Jurkat, Clone E6-1 (cell line): ENCODE results near the gene PCAT7.

Experiments
- DNase-seq: peaks from one replicate; pipeline ENCODE4 v3.0.0-alpha.2; 2011; ENCODE audit warnings: low read depth, low spot score
- H3K4me3 ChIP-seq: 2 replicates; pipeline ENCODE4 v1.5.1; 2011; ENCODE audit warnings: mild to moderate bottlenecking, low read length, control low read depth, moderate library complexity

PCAT7 gene

DNA sequence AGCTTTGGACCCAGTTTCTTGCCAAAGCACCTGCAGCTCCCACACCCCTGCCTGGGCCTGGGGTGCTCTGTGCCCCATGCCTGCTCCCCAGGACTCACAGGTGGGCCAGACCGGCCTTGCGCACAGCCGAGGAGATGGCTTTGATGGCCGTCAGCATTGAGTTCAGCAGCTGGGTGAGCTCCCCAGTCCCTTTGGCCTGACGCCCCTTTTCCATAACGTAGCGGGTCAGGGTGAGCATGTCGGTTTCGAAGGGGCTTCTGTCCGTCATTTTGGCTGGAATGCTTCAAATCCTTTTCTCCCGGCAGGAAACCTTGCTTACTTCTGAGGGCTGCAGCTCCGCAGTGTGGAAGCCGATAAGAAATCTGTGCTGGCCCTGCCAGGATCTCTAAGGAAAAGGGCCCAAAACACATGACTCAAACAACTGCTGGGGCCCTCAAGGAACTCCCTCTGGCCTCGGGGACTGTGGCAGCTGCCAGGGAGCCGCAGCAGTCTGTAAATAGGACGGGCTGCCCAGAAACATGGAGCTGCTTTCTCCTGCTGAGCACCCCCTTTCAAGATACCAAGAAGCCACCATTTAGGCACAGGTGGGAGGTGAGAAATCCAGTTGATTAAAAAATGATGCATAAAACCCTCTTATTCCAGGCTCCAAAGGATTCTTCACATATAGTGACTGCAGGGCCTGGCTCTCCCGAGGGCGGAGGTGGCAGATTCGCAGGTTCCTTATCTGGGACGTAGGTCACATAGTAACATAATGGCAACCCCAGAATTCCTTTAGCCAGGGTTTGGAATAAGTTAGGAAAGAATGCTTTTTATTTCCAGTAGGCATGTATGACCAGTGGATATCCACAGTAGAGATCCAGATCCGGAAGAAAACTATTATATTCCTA lies 38.8 kb downstream of the PCAT7 start, which contains the start of gene FBP2:
TSS of gene FBP2 (minus strand) at position 366 of the 887 bp plus-strand sequence. CDS start at position 268, 98 bp downstream.
- DNase-seq = no peak
- no peak within 1 kb of the TSS for H3K4me3 ChIP-seq

DNA sequence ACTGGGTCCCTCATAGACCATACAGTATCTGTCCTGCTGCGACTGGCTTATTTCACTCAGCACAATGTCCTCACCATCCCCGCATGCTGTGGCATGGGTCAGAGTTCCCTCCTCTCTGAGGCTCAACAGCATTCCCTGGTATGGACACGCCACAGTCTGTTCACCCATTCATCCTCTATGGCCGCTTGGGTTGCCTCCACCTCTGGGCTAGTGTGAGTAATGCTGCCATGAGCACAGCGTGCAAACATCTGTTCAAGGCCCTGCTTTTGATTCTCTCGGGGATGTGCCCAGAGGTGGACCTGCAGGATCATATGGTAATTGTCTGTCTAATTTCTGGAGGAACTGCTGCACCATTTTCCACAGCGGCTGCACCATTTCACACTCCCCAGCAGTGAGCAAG lies 44.2 kb downstream of the PCAT7 start:
- H3K4me3 ChIP-seq = no peak overlapping the region
- no peak for DNase-seq

DNA sequence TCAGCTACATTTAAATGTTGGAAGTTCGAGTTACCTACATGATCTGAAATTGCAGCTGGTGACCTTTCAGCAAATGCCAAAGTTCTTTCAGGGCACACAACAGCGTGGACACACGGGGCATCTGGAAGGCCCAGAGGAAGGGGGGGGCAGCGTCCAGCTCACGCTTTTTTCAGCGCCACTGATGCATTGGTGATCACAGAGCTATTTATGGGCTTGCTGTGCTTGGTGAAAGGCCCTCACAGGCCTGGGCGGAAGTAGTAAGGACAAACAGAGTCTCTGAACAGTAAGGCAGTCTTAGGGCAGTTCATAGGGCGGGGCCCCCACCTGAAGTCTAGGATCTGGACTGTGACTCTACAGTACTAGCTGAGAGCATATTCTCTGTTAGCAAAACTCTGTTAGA lies 45.4 kb downstream of the PCAT7 start:
- DNase-seq = no peak
- H3K4me3 ChIP-seq = no peak overlapping the region

- H3K4me3 ChIP-seq = no peak overlapping the region
- no peak for DNase-seq
Measured at GRCh38 chr9:94600715-94601114, 45.8 kb downstream of the PCAT7 start.

DNA sequence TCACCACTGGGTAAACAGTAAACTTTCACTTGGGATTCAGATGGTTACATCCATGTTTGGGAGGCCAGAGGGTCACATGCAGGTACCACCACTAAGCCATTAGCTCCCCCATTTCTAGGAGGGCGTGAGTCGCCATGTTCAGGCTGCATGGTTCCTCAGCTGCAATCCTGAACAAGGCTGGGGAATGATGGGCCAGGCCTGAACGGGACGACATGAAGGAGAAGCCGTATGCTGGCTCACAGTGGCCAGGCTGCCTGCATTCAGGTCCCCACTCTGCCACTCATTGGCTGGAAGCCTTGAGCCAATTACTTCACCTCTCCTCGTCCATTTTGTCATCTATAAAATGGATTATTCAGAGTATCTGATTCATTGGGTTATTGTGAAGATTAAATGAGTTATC lies 47.8 kb downstream of the PCAT7 start:
- no peak for DNase-seq

DNA sequence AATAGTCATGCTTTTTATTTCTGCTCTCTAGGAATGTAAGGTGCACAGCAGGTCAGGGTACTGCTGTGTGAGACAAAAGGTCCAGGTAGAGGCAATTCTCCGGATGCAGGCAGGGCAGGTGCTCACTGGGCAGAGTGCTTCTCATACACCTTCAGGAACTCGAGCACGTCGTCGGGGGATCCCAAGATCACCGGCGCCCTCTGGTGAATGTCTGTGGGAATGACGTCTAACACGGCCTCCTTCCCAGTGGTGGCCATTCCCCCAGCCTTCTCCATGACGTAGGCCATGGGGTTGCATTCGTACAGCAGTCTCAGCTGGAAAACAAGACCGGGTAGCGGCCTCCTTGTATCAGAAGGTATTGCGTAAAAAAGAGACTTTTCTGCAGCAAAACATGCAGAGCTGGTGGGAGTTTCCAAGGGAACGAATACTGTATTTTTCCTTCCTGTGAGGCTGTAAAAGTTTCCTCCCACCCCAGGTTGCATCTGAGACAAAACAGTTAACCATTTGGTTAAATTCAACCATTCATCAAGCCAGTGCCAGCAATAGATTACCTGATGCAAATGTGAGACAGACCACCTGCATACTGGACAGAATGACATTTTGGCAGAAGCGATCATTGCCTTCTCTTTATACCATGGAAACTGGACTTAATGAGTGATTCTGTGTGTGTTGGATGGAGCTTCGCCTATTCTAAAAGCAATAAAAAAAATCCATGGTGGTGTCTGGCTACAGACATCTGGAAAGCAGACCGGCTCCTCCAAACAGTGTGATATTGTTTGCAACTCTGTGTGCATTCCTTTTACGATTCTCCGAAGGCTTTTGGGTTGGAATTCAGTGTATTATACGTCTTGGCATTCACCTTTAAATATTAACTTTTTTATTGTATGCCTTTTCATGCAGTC lies 48.6 kb downstream of the PCAT7 start:
- DNase-seq = peak; percentile 35
- no peak overlapping the region for H3K4me3 ChIP-seq

More for the DNA sequence above, 47.8 kb downstream of the PCAT7 start:
- no peak overlapping the region for H3K4me3 ChIP-seq

GRCh38 chr9:94606646-94607422 lies 52.0 kb downstream of the PCAT7 start:
- DNase-seq = no peak
- no peak overlapping the region for H3K4me3 ChIP-seq

- no peak for DNase-seq
- no peak overlapping the region for H3K4me3 ChIP-seq
Measured at GRCh38 chr9:94607423-94607691, 52.5 kb downstream of the PCAT7 start.

- H3K4me3 ChIP-seq = no peak overlapping the region
- DNase-seq = no peak
Measured at GRCh38 chr9:94610181-94610606, 55.3 kb downstream of the PCAT7 start.

DNA sequence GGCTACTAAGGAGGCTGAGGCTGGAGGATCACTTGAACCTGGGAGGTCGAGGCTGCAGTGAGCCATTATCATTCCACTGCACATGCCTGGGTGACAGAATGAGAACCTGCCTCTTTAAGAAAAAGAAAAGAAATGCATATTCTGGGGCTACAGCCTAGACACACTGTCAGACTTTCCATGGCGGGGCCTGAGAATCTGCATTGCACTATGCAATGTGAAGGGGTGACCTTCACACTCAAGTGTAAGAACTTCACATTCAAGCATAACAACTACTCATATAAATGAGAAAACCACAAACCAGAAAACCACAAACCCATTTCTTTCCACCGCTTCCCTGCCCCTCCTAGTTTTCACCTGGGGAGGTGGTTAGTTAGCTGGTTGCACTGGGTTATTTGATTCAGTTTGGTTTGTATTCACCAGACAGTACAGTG lies 56.8 kb downstream of the PCAT7 start:
- peak; percentile 52 for DNase-seq
- H3K4me3 ChIP-seq = no peak overlapping the region

DNA sequence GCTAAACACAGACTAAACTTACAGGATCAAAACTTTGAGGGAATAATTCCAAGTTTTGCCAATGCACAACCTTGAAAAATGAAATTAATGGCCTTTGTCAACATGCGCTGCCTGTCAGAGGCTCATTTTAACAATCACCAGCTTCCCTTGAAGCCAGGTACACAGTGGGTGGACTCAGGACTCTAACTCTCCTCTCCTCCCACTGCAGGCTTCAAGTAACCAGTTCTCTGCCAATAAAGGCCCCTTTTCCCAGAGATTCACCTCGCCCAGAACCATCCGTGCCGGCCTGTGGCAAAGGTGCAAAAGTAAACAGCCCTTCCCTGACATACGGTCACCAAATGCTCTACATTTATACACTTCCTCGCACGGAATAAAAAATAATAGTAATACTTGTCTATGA lies 57.2 kb downstream of the PCAT7 start:
- DNase-seq = no peak
- no peak overlapping the region for H3K4me3 ChIP-seq

- DNase-seq = no peak
- no peak overlapping the region for H3K4me3 ChIP-seq
Measured at GRCh38 chr9:94613003-94613402, 58.1 kb downstream of the PCAT7 start.

- H3K4me3 ChIP-seq = no peak overlapping the region
- no peak for DNase-seq
Measured at GRCh38 chr9:94619026-94619425, 64.1 kb downstream of the PCAT7 start.
